Heart left ventricle (tissue), 16 donors: Measurements from ENCODE around the gene PCED1B. TPM values are rescaled to one million over a fixed set of nuclear protein-coding genes. Genes with fewer than 3 reads are reported as not detected.

ENCODE experiments used
- ATAC-seq, 4 donors: fragments of 200-7000 bp; cut with Tn5 transposase; one replicate each; pipeline ENCODE4 v1.9.1; 2020 to 2022; ENCODE audit warnings: moderate library complexity in 4 of 4, mild to moderate bottlenecking in 3 of 4, moderate number of reproducible peaks in 1 of 4
- DNase-seq, 5 donors: peaks; one replicate each; pipeline ENCODE4 v3.0.0-alpha.2; 2020
- H3K27ac ChIP-seq, 12 donors: fragments of 200-600 bp; sonication (generic) in 4 of 12; one replicate each; pipeline versions ENCODE4 v1.5.0 to v1.8.0; 2016 to 2022; ENCODE audit warnings: mild to moderate bottlenecking in 2 of 12
- H3K27me3 ChIP-seq, 9 donors: fragments of 200-600 bp; sonication (generic) in 2 of 9; one replicate each; pipeline versions ENCODE4 v1.5.1 to v1.8.0; 2016 to 2022; ENCODE audit warnings: mild to moderate bottlenecking in 3 of 9
- H3K36me3 ChIP-seq, 9 donors: fragments of 200-600 bp; sonication (generic) in 2 of 9; one replicate each; pipeline versions ENCODE4 v1.5.0 to v1.8.0; 2018 to 2022; ENCODE audit warnings: mild to moderate bottlenecking in 2 of 9
- H3K4me1 ChIP-seq, 12 donors: fragments of 200-600 bp; sonication (generic) in 4 of 12; one replicate each; pipeline versions ENCODE4 v1.5.0 to v1.8.0; 2016 to 2022; ENCODE audit warnings: mild to moderate bottlenecking in 3 of 12
- H3K4me3 ChIP-seq, 12 donors: fragments of 200-600 bp; sonication (generic) in 4 of 12; one replicate each; pipeline versions ENCODE4 v1.5.0 to v1.8.0; 2017 to 2022; ENCODE audit warnings: mild to moderate bottlenecking in 9 of 12, moderate library complexity in 4 of 12
- H3K9me3 ChIP-seq, 12 donors: fragments of 200-600 bp; sonication (generic) in 4 of 12; one replicate each; pipeline versions ENCODE4 v1.5.0 to v1.8.0; 2016 to 2022; ENCODE audit warnings: mild to moderate bottlenecking in 1 of 12
- CTCF ChIP-seq, 12 donors: fragments of 200-600 bp; sonication (generic) in 4 of 12; IDR thresholded peaks; one replicate each; pipeline versions ENCODE4 v1.5.0 to v1.8.0; 2018 to 2022; ENCODE audit warnings: antibody characterized with exemption in 12 of 12, mild to moderate bottlenecking in 5 of 12
- POLR2A ChIP-seq, 2 donors: fragments of 450-650 bp; IDR thresholded peaks; one replicate each; pipeline ENCODE4 v1.6.1; 2017; ENCODE audit warnings: antibody characterized with exemption in 2 of 2, mild to moderate bottlenecking in 2 of 2, moderate library complexity in 2 of 2
- WGBS, 4 donors: extraction: QIAGEN DNeasy Blood & Tissue Kit in 2 of 4; methylation state at CpG; one replicate each; pipeline versions ENCODE4 v1.1.5 to v1.1.7; 2013 to 2018; 5-methylcytosine and 5-hydroxymethylcytosine counted together
- intact Hi-C, 10 donors: fragments of 100-400 bp; cut with DNase I; formaldehyde crosslinking; loops; one replicate each; pipeline versions ENCODE4 v1.11.1 to v1.14.2; 2022
- polyA plus RNA-seq, 2 donors: library from polyadenylated mRNA; stranded (reverse); fragments of 200-250 nt; gene quantifications; one replicate each; pipeline ENCODE4 v1.2.3, GENCODE V29; 2013
- total RNA-seq, 9 donors: library from RNA; depleted of rRNA in 2 of 9; stranded (reverse); fragments of >200 nt in 2 of 9; fragmentation: NEBNext Ultra II Directional in 3 of 9; extraction: Animal tissue kit (Norgen Biotek cat#: 25700) in 3 of 9; gene quantifications; one replicate each; pipeline versions ENCODE4 v1.1.0 to v1.2.4, GENCODE V29; 2016 to 2023
- donor health status: ischemic (EF 13 %, LVEDD 7.1; RV severe dilation, severe dysfunction).
- donor health status: healthy with polysubstance abuse.
- donor health status: DM: no; HTN: yes; CAD: no.
- donor health status: DM: no; HTN: no; CAD: no.
- donor health status: ischemic (EF 25% LVEDD 6.9; RV normal size, moderate dysfunction).
- donor health status: ischemic (EF 25% LVEDD 5.7; RV mildly dilated, moderate dysfunction).
- donor health status: healthy.
- donor health status: DM: yes; HTN: yes; CAD: no.
- donor health status: ischemic (EF 35%, LVEDD 5.7; RV mildly dilated, moderate dysfunction).
- donor health status: nonischemic (EF 11% LVEDD 7.7; RV severe dilation, severe dysfunction).
- donor health status: DM: yes; HTN: yes; CAD: no.
- donor health status: PGD.
- donor health status: ischemic (EF 29% LVEDD 5.4; RV normal size, mild dysfunction).
- donor health status: nonischemic (EF 23%, LVEDD 6.1; RV moderate dilation, normal function).

The PCED1B gene
- total and polyA plus RNA-seq, 11 donors, result 0.39 to 9.5 (median 0.72) TPM; not detected in 2

- peak overlapping the region in 1 of 12 donors; percentile 91 for H3K27ac ChIP-seq
- intact Hi-C loops, result no loop called here
- TF ChIP-seq CTCF (IDR thresholded peaks at IDR 0.05) (no peak), POLR2A (IDR thresholded peaks at IDR 0.05) (no peak)
- DNase-seq (no peak), ATAC-seq (no peak)
- no peaks in the 10 kb centered on the region for H3K27me3 ChIP-seq
- peaks cover 0 to 13% (median 0%) of the 10 kb centered on the region in 12 donors for H3K4me1 ChIP-seq
- peaks cover 0 to 8% (median 0%) of the 10 kb centered on the region in 9 donors for H3K36me3 ChIP-seq
- peak overlapping the region in 1 of 12 donors; percentile 52 for H3K4me3 ChIP-seq
- H3K9me3 ChIP-seq, result no peaks in the 10 kb centered on the region
- 81 to 87% (median 84%) methylated on average over 3 of the region's 3 CpGs for WGBS, 4 donors
Measured at GRCh38 chr12:47213396-47213795, 134.0 kb downstream of the PCED1B start.

- peak overlapping the region in 1 of 12 donors; percentile 91 for H3K27ac ChIP-seq
- intact Hi-C loops, result no loop called here
- peaks cover 0 to 1% (median 0%) of the 10 kb centered on the region in 9 donors for H3K36me3 ChIP-seq
- no peaks in the 10 kb centered on the region for H3K27me3 ChIP-seq
- TF ChIP-seq POLR2A (IDR thresholded peaks at IDR 0.05), result no peak
- no peak for TF ChIP-seq CTCF (IDR thresholded peaks at IDR 0.05)
- H3K4me3 ChIP-seq, result peak overlapping the region in 2 of 12 donors; percentile 41 to 52
- WGBS, 4 donors, result 72 to 82% (median 77%) methylated on average over 3 of the region's 3 CpGs
- DNase-seq (no peak), ATAC-seq (no peak)
- H3K4me1 ChIP-seq, result peaks cover 0 to 11% (median 0%) of the 10 kb centered on the region in 12 donors
- no peaks in the 10 kb centered on the region for H3K9me3 ChIP-seq
Measured at GRCh38 chr12:47214001-47214619, 134.7 kb downstream of the PCED1B start.

GRCh38 chr12:47214771-47215170, 135.3 kb downstream of the PCED1B start:
- WGBS, 4 donors, result 94 to 98% (median 97%) methylated on average over 7 of the region's 7 CpGs
- intact Hi-C loops, result no loop called here
- DNase-seq, result no peak

More at GRCh38 chr12:47214771-47215170, 135.3 kb downstream of the PCED1B start:
- no peak for ATAC-seq
- H3K27ac ChIP-seq, result peak overlapping the region in 1 of 12 donors; percentile 91
- H3K4me3 ChIP-seq, result peak overlapping the region in 3 of 12 donors; percentile 7 to 52 (median 41)
- no peaks in the 10 kb centered on the region for H3K27me3 ChIP-seq
- no peaks in the 10 kb centered on the region for H3K9me3 ChIP-seq
- TF ChIP-seq CTCF (IDR thresholded peaks at IDR 0.05) (no peak), POLR2A (IDR thresholded peaks at IDR 0.05) (no peak)
- peaks cover 0 to 15% (median 0%) of the 10 kb centered on the region in 12 donors for H3K4me1 ChIP-seq
- no peaks in the 10 kb centered on the region for H3K36me3 ChIP-seq
